ENCODE data around the gene AK3.

GRCh38 chr9:4739587-4740387 is 1.2 kb downstream of the AK3 start:
- TF ChIP-seq, protein P1, sequence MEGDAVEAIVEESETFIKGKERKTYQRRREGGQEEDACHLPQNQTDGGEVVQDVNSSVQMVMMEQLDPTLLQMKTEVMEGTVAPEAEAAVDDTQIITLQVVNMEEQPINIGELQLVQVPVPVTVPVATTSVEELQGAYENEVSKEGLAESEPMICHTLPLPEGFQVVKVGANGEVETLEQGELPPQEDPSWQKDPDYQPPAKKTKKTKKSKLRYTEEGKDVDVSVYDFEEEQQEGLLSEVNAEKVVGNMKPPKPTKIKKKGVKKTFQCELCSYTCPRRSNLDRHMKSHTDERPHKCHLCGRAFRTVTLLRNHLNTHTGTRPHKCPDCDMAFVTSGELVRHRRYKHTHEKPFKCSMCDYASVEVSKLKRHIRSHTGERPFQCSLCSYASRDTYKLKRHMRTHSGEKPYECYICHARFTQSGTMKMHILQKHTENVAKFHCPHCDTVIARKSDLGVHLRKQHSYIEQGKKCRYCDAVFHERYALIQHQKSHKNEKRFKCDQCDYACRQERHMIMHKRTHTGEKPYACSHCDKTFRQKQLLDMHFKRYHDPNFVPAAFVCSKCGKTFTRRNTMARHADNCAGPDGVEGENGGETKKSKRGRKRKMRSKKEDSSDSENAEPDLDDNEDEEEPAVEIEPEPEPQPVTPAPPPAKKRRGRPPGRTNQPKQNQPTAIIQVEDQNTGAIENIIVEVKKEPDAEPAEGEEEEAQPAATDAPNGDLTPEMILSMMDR (IDR thresholded peaks at IDR 0.05): no peak
- no peak for TF ChIP-seq POLR2A (IDR thresholded peaks at IDR 0.05)
